ENCODE results near the gene PTPRN2.

Gene PTPRN2

DNA sequence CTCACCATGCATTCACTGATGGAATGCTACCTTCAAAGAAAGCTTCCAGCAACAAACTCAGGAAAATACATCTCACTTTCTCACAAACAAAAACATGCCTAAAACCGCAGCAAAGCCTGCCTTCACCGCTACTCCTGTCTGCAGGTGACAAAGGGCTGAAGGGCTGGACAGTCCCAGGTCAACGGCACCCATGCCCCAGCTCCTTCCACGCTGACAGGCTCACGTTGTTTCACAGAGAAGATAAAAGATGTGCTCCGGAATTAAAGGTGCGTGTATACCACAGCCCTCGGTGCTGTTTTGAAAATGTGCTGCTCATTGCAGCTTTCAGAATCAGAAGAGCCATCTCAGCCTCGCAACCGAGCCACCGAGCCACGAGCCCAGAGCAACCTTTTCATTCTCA, 445.0 kb downstream of the PTPRN2 start:
- no peak for DNase-seq

DNA sequence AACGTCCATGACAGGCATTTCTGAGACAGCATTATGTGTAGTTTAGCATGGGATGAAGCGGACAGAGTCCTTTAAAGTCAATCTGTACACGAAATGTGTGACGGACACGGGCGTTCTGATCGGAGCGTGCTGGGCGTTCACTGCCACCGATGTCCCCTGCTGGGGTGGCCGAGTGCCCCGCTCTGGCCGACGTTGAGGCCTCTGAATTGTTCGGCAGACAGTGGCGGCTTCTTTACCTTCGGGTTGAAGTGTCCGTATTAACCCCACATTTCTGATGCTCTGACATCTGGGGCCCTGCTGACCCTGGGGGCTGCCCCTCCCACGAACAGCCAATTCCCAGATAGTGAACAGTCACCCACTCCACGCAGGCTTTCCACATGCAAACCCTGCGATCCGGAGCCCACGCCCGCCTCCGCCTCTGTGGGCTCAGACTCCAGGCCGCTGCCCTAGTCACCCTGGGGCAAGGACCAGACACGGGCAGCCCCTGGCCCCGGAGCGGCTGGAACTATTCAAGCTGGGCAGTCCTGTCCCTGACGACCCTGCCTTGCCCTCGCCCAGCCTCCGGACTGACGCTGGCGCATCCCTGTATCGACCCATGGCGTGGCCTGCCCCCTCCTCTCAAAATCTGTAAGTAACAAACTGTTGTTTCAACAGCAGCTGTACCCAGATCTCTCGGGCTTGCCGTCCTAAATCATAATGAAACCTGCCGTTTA, 445.7 kb downstream of the PTPRN2 start:
- DNase-seq = no peak

DNA sequence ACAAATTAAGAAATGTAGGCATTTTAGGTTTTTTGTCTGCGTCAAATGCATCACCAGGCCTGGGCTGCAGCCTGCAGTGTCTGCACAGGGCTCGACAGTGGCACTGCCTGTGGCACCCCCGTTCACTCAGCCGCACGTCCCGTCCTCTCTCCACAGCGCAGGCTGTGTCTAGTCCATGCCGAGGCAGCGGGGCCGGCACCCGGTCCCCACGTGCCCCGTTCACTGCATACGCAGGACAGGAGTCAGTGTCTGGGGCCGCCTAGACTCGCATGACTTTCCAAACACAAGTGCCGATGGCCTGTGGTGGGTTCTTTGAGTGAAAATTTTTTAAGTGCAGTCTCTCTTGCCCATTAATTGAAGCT, 446.4 kb downstream of the PTPRN2 start:
- DNase-seq = no peak

DNA sequence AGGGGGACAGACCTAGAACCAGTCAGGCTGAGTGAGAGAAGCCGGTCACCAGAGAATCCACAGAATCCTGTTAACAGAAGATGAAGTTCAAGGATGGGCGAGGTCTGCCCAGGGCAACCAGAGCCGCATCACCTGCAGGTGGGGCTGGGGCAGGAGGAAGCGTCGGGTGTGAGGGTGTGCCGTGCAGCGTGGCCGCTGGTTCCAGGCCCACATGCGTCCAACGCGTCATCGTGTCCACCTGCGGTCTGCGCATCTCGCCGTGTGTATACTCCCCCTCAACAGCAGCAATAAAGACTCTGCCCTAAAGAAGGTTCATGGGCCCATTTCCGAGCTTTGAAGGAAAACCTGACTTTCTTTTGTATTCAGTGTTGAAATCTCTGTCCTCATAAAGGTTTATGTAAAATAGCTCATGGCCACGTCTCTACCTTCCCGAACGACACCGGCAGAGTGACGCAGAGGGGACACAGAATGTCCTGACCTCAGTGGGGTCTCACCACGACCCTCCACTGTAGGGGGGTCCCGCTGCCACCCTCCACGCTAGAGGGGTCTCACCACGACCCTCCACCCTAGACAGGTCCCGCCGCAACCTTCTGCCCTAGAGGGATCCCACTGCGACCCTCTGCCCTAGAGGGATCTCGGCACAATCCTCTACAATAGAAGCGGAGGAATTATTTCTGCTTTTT, 446.9 kb downstream of the PTPRN2 start:
- no peak for DNase-seq

DNA sequence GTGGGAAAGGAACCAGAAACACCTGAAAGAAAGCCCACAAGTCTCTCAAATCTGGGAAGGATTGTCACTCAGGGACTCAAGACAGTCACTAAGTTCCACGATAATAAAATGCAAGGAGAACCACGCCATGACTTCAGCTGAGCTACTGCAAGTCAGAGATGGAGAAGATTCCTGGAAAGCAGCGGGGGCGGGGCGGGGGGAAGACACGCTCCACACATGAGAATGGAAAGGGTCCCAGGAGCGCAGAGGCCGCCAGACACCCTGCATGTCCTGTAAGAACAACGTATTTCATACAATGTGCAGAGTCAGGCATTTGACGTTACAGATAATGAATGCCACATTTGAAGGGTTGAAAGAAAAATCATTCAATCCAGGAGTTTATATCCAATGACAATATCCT, 448.1 kb downstream of the PTPRN2 start:
- DNase-seq = no peak

DNA sequence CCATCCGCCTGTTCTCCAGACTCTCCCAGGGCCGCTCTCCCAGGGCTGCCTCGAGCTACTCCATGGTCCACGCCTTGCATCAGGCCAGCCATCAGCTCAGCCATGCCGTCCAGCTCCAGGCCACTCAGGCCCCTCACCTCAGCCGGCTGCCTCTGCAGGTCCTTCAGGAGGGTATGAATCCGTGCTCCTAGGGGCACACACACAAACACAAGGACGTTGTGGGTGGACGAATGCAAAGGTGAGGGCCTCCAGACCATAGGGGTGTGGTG, 449.4 kb downstream of the PTPRN2 start:
- DNase-seq = no peak

DNA sequence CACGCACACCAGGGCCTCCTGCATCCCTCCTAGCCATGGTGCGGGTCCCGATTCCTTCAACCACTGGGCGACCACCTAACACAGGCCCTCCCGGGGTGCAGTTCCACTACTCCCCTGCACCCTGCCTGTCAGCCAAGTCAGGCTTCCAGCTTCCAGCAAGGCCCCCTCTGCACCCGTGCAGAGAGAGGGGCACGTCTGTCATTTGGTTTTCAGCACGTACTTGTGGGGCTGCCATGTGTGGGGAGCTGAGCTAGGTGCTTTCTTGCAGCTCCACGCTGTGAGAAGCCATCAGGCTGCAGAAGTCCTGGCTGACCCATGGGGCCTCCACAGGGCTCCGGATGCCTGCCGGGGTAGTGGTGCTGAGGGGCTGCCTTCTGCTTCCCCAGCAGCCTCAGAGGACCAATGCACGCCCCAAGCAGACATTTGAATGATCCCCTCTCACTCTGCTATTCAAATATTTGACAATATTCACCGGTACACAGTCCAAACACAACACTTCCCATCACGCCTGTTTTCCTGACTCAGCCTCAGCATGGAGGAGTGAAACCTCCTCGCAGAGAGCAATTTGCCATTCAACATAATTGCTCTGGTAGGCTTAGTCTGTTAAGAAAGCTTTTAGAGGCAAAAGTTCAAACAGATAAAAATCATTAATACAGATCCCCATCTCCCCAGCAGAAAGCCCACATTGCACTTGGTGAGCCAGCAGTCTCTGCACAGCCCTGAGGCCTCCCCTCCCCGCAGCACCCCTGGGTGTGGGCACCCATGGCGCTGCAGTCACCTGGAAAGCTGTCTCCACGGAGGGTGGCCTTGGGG, 449.9 kb downstream of the PTPRN2 start:
- DNase-seq = no peak

DNA sequence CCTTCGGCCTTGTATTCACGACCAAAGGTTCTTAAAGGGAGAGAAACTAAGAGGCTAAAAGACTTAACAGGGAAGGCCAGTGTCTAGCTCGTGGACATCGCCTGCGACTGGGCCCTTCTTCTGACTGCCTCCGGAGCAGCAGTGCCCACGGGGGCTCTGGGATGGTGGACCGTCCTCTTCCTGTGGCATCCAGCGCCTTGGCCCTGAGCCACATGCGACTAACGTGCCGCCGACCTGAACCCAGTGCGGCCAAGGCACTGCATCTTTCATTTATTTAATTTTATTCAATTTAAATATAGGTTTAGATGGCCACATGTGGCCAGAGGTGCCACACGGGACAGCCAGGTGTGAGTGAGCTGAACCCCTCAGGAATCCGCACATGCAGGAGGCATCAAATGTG, 451.7 kb downstream of the PTPRN2 start:
- DNase-seq = no peak

DNA sequence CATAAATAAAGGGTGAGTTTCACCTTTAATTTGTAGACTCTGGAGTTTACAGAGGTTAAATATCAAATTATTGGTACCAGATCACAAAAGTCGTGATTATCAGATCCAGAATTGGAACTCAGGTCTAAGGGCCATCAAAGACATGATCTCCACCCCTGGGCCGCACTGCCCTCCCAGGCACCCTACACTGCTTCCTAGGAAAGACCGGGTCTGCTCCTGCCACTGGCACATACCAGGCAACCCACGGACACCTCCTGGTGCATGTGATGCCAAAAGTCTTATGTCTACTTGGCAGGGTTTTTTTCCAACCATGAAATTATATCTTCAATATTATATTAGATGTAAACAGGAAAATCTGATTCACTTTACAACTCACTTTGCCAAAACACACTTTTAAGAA, 452.8 kb downstream of the PTPRN2 start:
- no peak for DNase-seq

DNA sequence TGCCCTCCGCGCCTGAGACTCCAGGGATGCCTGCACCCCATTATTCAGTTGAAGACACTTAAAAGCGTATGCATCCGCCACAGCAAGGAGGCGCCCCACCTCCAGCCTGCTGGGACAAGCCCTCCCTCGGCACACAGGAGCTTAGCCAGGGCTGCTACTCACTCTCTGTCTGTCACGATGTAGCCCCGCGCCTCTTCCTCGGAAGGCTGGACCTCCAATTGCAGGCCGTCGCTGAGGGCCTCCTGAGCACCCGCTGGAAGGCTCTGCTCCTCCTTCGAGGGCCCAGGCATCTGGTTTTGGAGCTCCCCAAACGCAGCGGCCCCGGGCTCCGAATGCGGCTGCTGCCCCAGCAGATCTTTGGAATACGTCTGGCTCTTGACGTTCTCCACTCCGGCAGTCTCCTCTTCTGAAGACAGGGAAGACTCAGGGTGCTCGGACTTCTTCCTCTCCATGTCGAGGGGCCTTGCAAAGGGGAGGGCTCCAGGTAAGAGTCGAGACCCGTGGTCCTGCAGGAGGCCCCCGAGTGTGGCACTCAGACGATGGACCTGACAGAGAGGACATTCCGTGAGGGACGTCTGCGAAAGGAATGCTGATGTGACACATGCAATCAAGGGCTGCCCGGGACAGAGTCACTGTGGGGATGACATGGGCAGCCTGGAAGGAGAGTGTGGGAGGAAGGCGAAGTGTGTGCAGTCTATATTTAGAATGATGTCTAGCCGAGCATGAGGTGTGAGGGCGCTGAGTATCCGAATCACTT, 453.9 kb downstream of the PTPRN2 start:
- DNase-seq = no peak

DNA sequence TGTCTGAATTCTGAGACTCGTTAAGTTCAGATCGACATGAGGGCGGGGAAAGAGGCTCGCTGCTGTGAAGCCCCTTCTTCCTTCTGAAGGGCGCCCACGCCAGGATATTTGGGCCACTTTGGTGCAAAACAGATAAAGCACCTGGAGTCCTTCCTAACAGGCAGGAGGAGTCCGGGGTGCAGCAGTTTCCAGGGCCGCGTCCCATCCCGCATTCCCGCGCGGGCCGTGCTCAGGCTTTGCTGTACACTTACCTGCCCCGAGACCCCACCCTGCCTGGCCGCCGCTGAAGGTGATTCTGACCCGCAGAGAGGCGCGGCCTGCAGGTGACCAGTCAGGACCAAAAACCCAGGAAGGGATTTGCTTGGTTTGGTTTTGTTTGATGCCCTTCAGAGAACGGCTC, 454.6 kb downstream of the PTPRN2 start:
- DNase-seq = no peak

DNA sequence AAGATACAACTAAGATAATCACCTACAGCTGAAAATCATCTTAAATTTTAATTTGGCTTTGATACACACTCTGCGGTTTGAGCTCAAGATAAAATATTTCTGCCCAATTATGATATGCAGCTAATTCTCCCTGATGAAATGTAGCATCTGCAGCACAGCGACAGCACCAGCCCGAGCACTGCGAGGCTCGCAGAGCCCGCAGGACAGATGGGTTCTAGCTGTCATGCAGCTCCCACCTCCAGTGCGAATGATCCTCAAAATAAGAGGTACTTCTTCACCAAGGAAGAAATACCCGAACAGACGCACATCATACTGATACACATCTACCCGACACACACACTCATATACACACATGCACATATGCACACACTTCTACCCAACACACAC, 457.6 kb downstream of the PTPRN2 start:
- DNase-seq = no peak

DNA sequence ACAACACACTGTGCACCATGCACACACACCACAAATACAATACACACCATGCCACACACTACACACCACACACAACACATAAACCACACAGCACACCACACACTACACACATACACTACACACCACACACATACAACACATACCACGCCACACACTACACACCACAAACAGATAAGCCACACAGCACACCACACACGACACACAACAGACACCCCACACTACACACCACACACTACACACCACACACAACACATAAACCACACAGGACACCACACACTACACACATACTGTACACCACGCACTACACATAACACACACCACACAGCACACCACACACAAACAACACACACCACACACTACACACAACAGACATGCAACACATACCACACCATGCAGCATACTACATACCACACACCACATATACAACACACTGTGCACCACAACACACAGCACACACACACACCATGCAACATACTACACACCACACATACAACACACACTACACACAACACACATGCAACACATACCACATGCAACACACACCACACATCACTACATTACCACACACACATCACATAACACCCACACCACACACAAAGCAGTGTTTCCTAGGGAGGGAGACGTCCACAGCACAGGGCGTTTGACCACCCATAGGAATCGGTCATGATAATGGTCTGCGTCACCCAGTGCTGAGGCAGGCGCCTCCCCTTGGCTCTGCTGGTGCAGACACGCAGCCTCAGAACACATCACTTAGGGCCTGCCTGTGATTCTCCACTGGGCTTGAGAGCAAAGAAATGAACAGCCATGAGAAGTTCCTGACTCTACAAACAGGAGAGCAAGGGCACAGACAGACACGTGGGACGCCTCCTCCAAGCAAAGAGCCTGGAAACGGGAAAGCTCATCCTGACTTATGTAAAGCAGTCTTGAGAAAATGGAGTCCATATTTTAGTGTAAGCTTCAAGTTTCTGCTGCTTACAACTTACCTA, 458.3 kb downstream of the PTPRN2 start:
- no peak for DNase-seq

DNA sequence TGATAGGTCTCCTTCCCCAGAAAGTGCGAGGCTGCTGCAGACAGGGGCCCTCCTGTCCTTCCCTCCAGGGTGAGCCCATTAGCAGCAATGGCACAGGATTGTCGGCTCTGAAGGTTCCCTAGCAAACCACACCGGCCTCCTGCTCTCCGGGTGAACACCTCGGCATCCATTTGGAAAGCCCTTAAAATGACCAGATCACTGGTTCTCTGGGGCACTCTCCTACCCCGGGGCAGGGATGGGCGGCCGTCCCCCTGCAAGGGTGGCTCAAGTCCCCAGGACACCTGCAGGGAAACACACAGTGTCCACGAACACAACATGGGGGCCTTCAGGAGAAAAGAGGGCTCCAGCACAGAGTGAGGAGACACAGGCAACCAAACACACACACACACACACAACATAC, 459.1 kb downstream of the PTPRN2 start:
- no peak for DNase-seq

DNA sequence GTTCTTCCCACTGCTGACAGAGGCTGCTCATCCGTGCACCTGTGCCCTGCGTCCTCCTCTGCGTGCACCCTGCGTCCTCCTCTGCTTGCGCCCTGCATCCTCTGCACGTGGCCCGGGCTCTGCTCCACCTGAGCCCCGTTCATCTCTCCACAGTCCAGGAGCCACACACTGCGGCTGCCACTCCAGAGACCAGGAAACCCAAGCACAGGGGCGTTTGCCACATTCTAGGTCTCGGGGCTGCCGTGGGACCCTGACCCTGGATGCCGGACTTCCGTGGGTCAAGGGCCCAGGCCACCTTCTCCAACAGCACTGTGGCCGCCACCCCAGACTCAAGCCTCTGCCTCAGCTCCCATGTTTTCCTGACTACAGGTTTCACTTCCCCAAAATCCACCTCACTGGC, 460.4 kb downstream of the PTPRN2 start:
- no peak for DNase-seq

DNA sequence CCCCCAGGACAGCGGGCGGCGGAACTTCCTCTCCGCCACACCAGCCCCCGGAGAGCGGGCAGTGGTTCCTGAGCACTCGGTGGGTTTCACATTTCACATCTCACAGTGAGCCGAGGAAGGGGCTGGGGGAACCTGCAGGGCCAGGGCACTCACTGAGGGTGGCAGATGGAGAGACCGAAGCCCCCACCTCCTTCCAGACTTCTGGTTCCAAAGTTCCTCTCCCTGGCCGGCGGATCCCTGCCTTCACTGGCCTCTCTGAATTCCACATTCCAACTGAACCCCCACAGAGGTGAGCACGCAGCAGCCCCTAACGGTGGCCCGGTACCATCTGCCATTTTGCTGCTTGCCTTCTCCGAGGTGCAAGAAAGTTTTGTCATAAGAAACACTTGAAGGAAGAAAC, 461.0 kb downstream of the PTPRN2 start:
- DNase-seq = no peak

DNA sequence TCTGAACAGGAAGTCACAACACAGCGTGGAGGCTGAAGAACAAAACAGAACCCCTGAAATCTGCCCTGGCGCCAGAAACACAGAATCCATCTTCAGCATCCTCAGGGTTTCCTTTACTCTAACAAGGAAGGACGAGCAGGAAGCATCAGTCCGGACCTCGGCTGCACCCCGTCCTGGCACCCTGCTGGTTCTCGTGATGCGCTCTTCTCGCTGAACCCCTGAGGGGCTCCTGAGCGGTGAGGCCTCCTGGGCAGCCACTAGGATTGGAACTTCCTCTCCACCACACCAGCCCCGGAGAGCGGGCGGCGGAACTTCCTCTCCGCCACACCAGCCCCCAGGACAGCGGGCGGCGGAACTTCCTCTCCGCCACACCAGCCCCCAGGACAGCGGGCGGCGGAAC, 461.9 kb downstream of the PTPRN2 start:
- DNase-seq = no peak

DNA sequence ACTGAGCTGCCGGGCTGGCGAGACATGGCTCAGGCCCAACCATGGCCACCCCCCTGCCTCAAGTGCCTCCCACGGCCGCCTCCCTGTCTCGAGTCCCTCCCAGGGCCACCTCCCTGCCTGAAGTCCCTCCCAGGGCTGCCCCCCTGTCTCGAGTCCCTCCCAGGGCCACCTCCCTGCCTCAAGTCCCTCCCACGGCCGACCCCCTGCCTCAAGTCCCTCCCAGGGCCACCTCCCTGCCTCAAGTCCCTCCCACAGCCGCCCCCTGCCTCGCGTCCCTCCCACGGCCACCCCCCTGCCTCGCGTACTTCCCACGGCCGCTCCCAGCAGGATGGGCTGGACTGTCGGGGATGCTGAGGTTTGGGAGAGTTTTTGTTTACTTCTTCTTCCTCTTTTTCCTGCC, 462.5 kb downstream of the PTPRN2 start:
- DNase-seq = no peak

DNA sequence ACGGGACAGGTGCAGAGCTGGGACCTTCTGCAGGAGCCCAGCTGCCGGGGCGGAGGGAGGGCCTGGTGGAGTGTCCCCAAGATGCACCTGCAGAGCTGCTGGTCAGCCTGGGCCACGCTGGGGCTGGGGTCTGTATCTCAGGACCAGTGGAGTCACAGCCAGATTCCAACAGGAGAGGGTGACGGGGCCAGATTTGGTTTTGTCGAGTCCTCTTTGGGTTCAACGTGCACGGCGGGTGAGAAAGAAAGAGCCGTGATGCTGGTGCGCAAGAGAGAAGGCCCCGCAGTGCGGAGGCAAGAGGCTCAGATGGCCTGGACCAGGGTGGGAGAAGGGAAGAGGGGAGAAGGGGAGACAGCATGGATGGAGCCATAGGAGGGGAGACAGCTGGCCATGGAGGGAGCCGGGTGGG, 462.9 kb downstream of the PTPRN2 start:
- DNase-seq = no peak

DNA sequence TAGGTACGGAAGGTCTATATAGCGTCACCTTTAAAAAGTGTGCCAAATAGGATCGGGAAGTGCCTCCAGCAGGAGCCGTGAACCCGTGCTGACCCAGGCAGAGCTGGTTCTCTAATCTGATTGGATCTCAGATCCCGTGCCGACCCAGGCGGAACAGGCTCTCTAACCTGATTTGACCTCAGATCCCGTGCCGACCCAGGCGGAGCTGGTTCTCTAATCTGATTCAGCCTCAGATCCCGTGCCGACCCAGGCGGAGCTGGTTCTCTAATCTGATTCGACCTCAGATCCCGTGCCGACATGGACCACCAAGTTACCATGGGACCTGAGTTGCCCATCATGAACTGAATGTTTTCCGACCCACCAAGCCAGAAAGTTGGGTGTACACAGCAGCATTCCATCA, 463.9 kb downstream of the PTPRN2 start:
- no peak for DNase-seq

DNA sequence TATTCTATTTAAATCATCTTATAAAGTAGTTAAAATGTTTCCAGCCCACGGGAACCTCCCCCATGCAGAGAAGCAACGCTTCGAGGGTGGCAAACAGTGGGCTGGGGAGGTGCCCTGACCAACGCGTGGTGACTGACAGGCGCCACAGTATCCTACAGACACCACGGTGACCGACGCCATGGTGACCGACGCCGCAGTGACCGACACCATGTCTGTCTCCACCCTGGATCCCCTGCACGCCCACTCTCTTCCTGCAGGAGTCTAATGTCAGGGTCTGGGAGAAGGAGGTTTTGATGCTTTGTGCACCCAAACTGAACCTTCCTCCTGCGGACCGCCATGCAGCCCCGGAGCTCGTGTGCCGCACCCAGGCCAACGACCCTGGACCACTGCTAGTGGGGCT, 464.4 kb downstream of the PTPRN2 start:
- no peak for DNase-seq

DNA sequence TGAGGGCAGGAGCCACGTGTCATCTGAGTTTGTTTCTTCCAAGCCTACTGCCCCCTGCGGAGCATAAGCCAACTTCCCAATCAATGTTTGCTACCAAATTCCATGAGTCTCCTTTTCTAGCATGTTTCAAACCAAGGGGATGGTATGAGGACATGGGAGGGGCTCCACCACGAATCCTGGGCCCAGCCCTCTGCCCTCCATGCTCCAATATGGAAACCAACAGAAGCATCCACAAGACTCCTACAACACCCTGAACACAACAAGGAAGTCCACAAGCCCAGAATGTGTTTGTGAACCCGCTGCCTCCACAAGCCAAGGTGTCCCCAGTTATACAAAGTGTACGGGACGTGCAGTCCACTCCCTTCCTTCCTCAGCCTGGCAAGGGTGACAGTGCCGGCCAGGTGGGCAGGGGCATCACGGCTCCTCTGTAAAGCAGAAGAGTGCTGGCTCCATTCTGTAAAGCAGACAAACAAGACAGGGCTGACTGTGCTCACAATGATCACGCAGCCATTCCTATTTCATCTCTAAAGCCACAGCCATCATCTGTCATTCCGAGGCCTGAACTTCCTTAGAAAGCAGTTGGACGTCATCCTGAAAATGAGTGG, 466.1 kb downstream of the PTPRN2 start:
- DNase-seq = no peak
